A549 treated with CORT108297 at 1 μM for 4 hours (cell line): ENCODE results near the gene FTHL17. TPM values are rescaled to one million over a fixed set of nuclear protein-coding genes. Genes with fewer than 3 reads are reported as not detected.

Experiments
- total RNA-seq: library from RNA; stranded (reverse); fragments of 200-300 nt; extraction: Qiagen RNA extraction; gene quantifications from 5 replicates; pipeline ENCODE4 v1.2.3, GENCODE V29; 2022

The FTHL17 gene
- not detected in 5 replicates for total RNA-seq

GRCh38 chrX:31071725-31072124 lies at the start of gene FTHL17:
FTHL17 (minus strand) TSS chrX:31072041; CDS start chrX:31071953, 88 bp downstream.

Other genes starting within 250 kb of the FTHL17 start
- gene TAB3, start 182.8 kb downstream of the FTHL17 start, total RNA-seq, result 6.2 to 11.4 TPM (median 10.3 TPM) in 5 replicates